ENCODE data around the gene CGAS.
"Not testable (repeated sequence)": the region's sequence is repeated elsewhere in the genome, so short reads cannot be mapped to it uniquely, and the experiment has no call there.

The CGAS gene

GRCh38 chr6:73451223-73452106, 632 bp downstream of the CGAS start:
- Mint-ChIP-seq H3K4me1 (peaks cover 10 to 35% of the 10 kb centered on the region in 2 donors), H3K27me3 (no peaks in the 10 kb centered on the region), H3K4me3 (peak overlapping the region; percentile 95 to 96), H3K36me3 (peaks cover 17 to 25% of the 10 kb centered on the region in 2 donors), H3K9me3 (peaks cover 0 to 4% of the 10 kb centered on the region in 2 donors), H3K27ac (peak overlapping the region; percentile 95)
- DNase-seq = peak; percentile 47
- ATAC-seq (replicated peaks) = peak; percentile 69 to 72

GRCh38 chr6:73443555-73443954, 8.5 kb downstream of the CGAS start:
- no peak for DNase-seq
- Mint-ChIP-seq H3K36me3 (peaks cover 47 to 48% of the 10 kb centered on the region in 2 donors), H3K4me1 (peaks cover 22 to 45% of the 10 kb centered on the region in 2 donors), H3K4me3 (no peak overlapping the region), H3K9me3 (peaks cover 0 to 5% of the 10 kb centered on the region in 2 donors), H3K27ac (no peak overlapping the region), H3K27me3 (no peaks in the 10 kb centered on the region)
- no peak for ATAC-seq (replicated peaks)

- H3K4me1 Mint-ChIP-seq = peaks cover 1 to 17% of the 10 kb centered on the region in 2 donors
- H3K9me3 Mint-ChIP-seq = no peaks in the 10 kb centered on the region
- H3K4me3 Mint-ChIP-seq = no peak overlapping the region
- no peaks in the 10 kb centered on the region for H3K27me3 Mint-ChIP-seq
- ATAC-seq (replicated peaks) = no peak
- DNase-seq = no peak
- no peak overlapping the region for H3K27ac Mint-ChIP-seq
- peaks cover 32 to 40% of the 10 kb centered on the region in 2 donors for H3K36me3 Mint-ChIP-seq
These were observed 16.9 kb downstream of the CGAS start for GRCh38 chr6:73435236-73435635.

- Mint-ChIP-seq H3K27me3 (no peaks in the 10 kb centered on the region), H3K36me3 (peaks cover 13 to 25% of the 10 kb centered on the region in 2 donors), H3K27ac (no peak overlapping the region), H3K9me3 (no peaks in the 10 kb centered on the region), H3K4me3 (no peak overlapping the region), H3K4me1 (no peaks in the 10 kb centered on the region)
- no peak for DNase-seq
- ATAC-seq (replicated peaks) = no peak
These were observed 30.6 kb downstream of the CGAS start for GRCh38 chr6:73421534-73421933.

- Mint-ChIP-seq H3K27me3 (no peaks in the 10 kb centered on the region), H3K36me3 (peaks cover 12 to 30% of the 10 kb centered on the region in 2 donors), H3K9me3 (no peaks in the 10 kb centered on the region), H3K27ac (no peak overlapping the region), H3K4me3 (no peak overlapping the region), H3K4me1 (no peaks in the 10 kb centered on the region)
- ATAC-seq (replicated peaks) = no peak
- DNase-seq = no peak
These were observed 33.9 kb downstream of the CGAS start for GRCh38 chr6:73418081-73418741.

GRCh38 chr6:73413102-73413501, 39.0 kb downstream of the CGAS start:
- DNase-seq (no peak), ATAC-seq (replicated peaks) (no peak)
- Mint-ChIP-seq H3K4me3 (no peak overlapping the region), H3K36me3 (peaks cover 7 to 22% of the 10 kb centered on the region in 2 donors), H3K27me3 (no peaks in the 10 kb centered on the region), H3K9me3 (no peaks in the 10 kb centered on the region), H3K4me1 (no peaks in the 10 kb centered on the region), H3K27ac (no peak overlapping the region)

GRCh38 chr6:73409395-73409794, 42.7 kb downstream of the CGAS start:
- Mint-ChIP-seq H3K4me3 (no peak overlapping the region), H3K27ac (no peak overlapping the region), H3K9me3 (no peaks in the 10 kb centered on the region), H3K4me1 (no peaks in the 10 kb centered on the region), H3K36me3 (peaks cover 3 to 4% of the 10 kb centered on the region in 2 donors), H3K27me3 (no peaks in the 10 kb centered on the region)
- DNase-seq (no peak), ATAC-seq (replicated peaks) (no peak)

- Mint-ChIP-seq H3K27me3 (no peaks in the 10 kb centered on the region), H3K4me3 (no peak overlapping the region), H3K27ac (no peak overlapping the region), H3K4me1 (no peaks in the 10 kb centered on the region), H3K9me3 (no peaks in the 10 kb centered on the region), H3K36me3 (no peaks in the 10 kb centered on the region)
- no peak for DNase-seq
- ATAC-seq (replicated peaks) = no peak
These were observed 51.4 kb downstream of the CGAS start for GRCh38 chr6:73400656-73401055.

GRCh38 chr6:73395875-73396274, 56.2 kb downstream of the CGAS start:
- Mint-ChIP-seq H3K4me1 (no peaks in the 10 kb centered on the region), H3K27ac (no peak overlapping the region), H3K27me3 (no peaks in the 10 kb centered on the region), H3K9me3 (peaks cover 3 to 5% of the 10 kb centered on the region in 2 donors), H3K4me3 (no peak overlapping the region), H3K36me3 (no peaks in the 10 kb centered on the region)
- DNase-seq (no peak), ATAC-seq (replicated peaks) (no peak)

- Mint-ChIP-seq H3K27me3 (no peaks in the 10 kb centered on the region), H3K4me1 (no peaks in the 10 kb centered on the region), H3K36me3 (no peaks in the 10 kb centered on the region), H3K27ac (peak within 1 kb of the TSS; percentile 96), H3K9me3 (peaks cover 3 to 5% of the 10 kb centered on the region in 2 donors), H3K4me3 (peak within 1 kb of the TSS; percentile 83 to 88)
- ATAC-seq (replicated peaks) (peak; percentile 89 to 91), DNase-seq (peak; percentile 55)
These were observed 57.3 kb downstream of the CGAS start, which contains the start of gene DDX43 for GRCh38 chr6:73394577-73395354. Gene DDX43, plus strand, starts transcription at chr6:73394828. Its CDS starts 78 bp downstream, at chr6:73394906.

- H3K27ac Mint-ChIP-seq = no peak overlapping the region
- no peak overlapping the region for H3K4me3 Mint-ChIP-seq
- no peak for ATAC-seq (replicated peaks)
- no peaks in the 10 kb centered on the region for H3K36me3 Mint-ChIP-seq
- peaks cover 0 to 2% of the 10 kb centered on the region in 2 donors for H3K4me1 Mint-ChIP-seq
- no peaks in the 10 kb centered on the region for H3K27me3 Mint-ChIP-seq
- no peak for DNase-seq
- peaks cover 3 to 5% of the 10 kb centered on the region in 2 donors for H3K9me3 Mint-ChIP-seq
These were observed 58.8 kb downstream of the CGAS start for GRCh38 chr6:73393278-73393677.

- DNase-seq; H3K27ac Mint-ChIP-seq; ATAC-seq (replicated peaks); H3K4me1 Mint-ChIP-seq; H3K27me3 Mint-ChIP-seq; H3K9me3 Mint-ChIP-seq; H3K36me3 Mint-ChIP-seq; H3K4me3 Mint-ChIP-seq: not testable (repeated sequence)
These were observed 59.9 kb downstream of the CGAS start for GRCh38 chr6:73392188-73392587.

- Mint-ChIP-seq H3K36me3 (no peaks in the 10 kb centered on the region), H3K27ac (no peak overlapping the region), H3K4me3 (no peak overlapping the region), H3K27me3 (no peaks in the 10 kb centered on the region), H3K9me3 (peaks cover 3 to 5% of the 10 kb centered on the region in 2 donors), H3K4me1 (peaks cover 0 to 2% of the 10 kb centered on the region in 2 donors)
- no peak for DNase-seq
- ATAC-seq (replicated peaks) = no peak
These were observed 60.4 kb downstream of the CGAS start for GRCh38 chr6:73391675-73392074.

GRCh38 chr6:73389854-73390253, 62.2 kb downstream of the CGAS start:
- Mint-ChIP-seq H3K27me3 (no peaks in the 10 kb centered on the region), H3K4me1 (peaks cover 0 to 2% of the 10 kb centered on the region in 2 donors), H3K27ac (no peak overlapping the region), H3K9me3 (peaks cover 2% of the 10 kb centered on the region in 2 donors), H3K36me3 (no peaks in the 10 kb centered on the region), H3K4me3 (no peak overlapping the region)
- DNase-seq (no peak), ATAC-seq (replicated peaks) (no peak)
